ENCODE measurements around the gene AGBL1.

Gene AGBL1

GRCh38 chr15:86558686-86559085, 479.0 kb downstream of the AGBL1 start:
- Histone ChIP-seq H3K27ac (ENCODE audit: low read length) (no peak overlapping the region), H3K4me3 (ENCODE audit: low read depth in 1 of 2, low read length in 2 of 2) (no peak overlapping the region), H3K27me3 (ENCODE audit: low read depth, low read length) (no peaks in the 10 kb centered on the region), H3K36me3 (ENCODE audit: control insufficient read depth in 1 of 2, insufficient read depth in 2 of 2, low read length in 2 of 2) (no peaks in the 10 kb centered on the region), H3K4me1 (ENCODE audit: control insufficient read depth in 1 of 2, insufficient read depth in 2 of 2, low read length in 2 of 2) (peaks cover 0 to 5% of the 10 kb centered on the region in 2 donors), H3K9me3 (ENCODE audit: control insufficient read depth in 1 of 2, low read length in 2 of 2) (peaks cover 0 to 3% of the 10 kb centered on the region in 2 donors)

GRCh38 chr15:86568378-86568777, 488.7 kb downstream of the AGBL1 start:
- Histone ChIP-seq H3K27me3 (ENCODE audit: low read depth, low read length) (no peaks in the 10 kb centered on the region), H3K9me3 (ENCODE audit: control insufficient read depth in 1 of 2, low read length in 2 of 2) (peaks cover 0 to 9% of the 10 kb centered on the region in 2 donors), H3K4me3 (ENCODE audit: low read depth in 1 of 2, low read length in 2 of 2) (no peak overlapping the region)

GRCh38 chr15:86570738-86571137, 491.1 kb downstream of the AGBL1 start:
- H3K36me3 ChIP-seq (ENCODE audit: control insufficient read depth in 1 of 2, insufficient read depth in 2 of 2, low read length in 2 of 2), result no peaks in the 10 kb centered on the region
- H3K27ac ChIP-seq (ENCODE audit: low read length), result no peak overlapping the region
- no peak overlapping the region for H3K4me3 ChIP-seq (ENCODE audit: low read depth in 1 of 2, low read length in 2 of 2)
- H3K4me1 ChIP-seq (ENCODE audit: control insufficient read depth in 1 of 2, insufficient read depth in 2 of 2, low read length in 2 of 2), result no peaks in the 10 kb centered on the region
- H3K27me3 ChIP-seq (ENCODE audit: low read depth, low read length), result no peaks in the 10 kb centered on the region
- H3K9me3 ChIP-seq (ENCODE audit: control insufficient read depth in 1 of 2, low read length in 2 of 2), result peaks cover 0 to 4% of the 10 kb centered on the region in 2 donors

More at GRCh38 chr15:86568378-86568777, 488.7 kb downstream of the AGBL1 start:
- no peaks in the 10 kb centered on the region for H3K36me3 ChIP-seq (ENCODE audit: control insufficient read depth in 1 of 2, insufficient read depth in 2 of 2, low read length in 2 of 2)
- H3K4me1 ChIP-seq (ENCODE audit: control insufficient read depth in 1 of 2, insufficient read depth in 2 of 2, low read length in 2 of 2), result no peaks in the 10 kb centered on the region
- no peak overlapping the region for H3K27ac ChIP-seq (ENCODE audit: low read length)

GRCh38 chr15:86571873-86572272, 492.2 kb downstream of the AGBL1 start:
- no peaks in the 10 kb centered on the region for H3K27me3 ChIP-seq (ENCODE audit: low read depth, low read length)
- H3K36me3 ChIP-seq (ENCODE audit: control insufficient read depth in 1 of 2, insufficient read depth in 2 of 2, low read length in 2 of 2), result no peaks in the 10 kb centered on the region

DNA sequence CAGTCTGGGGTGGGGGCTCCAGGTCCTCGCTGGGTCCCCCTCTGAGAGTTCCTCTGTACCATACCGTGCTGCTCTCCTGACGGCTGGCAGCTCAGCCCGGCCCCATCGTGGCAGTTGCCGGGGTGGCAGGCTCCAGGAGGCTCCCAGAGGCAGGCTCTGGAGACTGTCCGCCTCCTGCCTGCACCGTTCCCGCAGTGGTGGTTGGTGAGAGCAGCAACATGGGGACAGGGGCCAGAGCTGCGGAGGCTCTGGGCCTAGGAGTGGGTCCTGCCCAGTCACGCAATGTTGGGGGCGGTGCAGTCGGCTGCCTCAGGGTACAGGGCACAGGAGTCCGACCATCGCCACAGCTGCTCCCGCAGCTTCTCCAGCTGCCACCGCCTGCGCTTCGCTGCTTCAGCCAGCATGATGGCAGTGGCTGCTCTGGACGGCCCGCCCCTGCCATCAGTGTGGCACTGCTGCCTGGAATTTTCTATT, 492.7 kb downstream of the AGBL1 start:
- no peaks in the 10 kb centered on the region for H3K4me1 ChIP-seq (ENCODE audit: control insufficient read depth in 1 of 2, insufficient read depth in 2 of 2, low read length in 2 of 2)
- H3K27me3 ChIP-seq (ENCODE audit: low read depth, low read length), result no peaks in the 10 kb centered on the region
- H3K4me3 ChIP-seq (ENCODE audit: low read depth in 1 of 2, low read length in 2 of 2), result no peak overlapping the region
- H3K36me3 ChIP-seq (ENCODE audit: control insufficient read depth in 1 of 2, insufficient read depth in 2 of 2, low read length in 2 of 2), result no peaks in the 10 kb centered on the region
- no peak overlapping the region for H3K27ac ChIP-seq (ENCODE audit: low read length)
- H3K9me3 ChIP-seq (ENCODE audit: control insufficient read depth in 1 of 2, low read length in 2 of 2), result peaks cover 0 to 5% of the 10 kb centered on the region in 2 donors

More at GRCh38 chr15:86571873-86572272, 492.2 kb downstream of the AGBL1 start:
- H3K9me3 ChIP-seq (ENCODE audit: control insufficient read depth in 1 of 2, low read length in 2 of 2), result peaks cover 0 to 5% of the 10 kb centered on the region in 2 donors
- no peak overlapping the region for H3K4me3 ChIP-seq (ENCODE audit: low read depth in 1 of 2, low read length in 2 of 2)
- H3K4me1 ChIP-seq (ENCODE audit: control insufficient read depth in 1 of 2, insufficient read depth in 2 of 2, low read length in 2 of 2), result no peaks in the 10 kb centered on the region
- H3K27ac ChIP-seq (ENCODE audit: low read length), result no peak overlapping the region

- Histone ChIP-seq H3K27ac (ENCODE audit: low read length) (no peak overlapping the region), H3K4me1 (ENCODE audit: control insufficient read depth in 1 of 2, insufficient read depth in 2 of 2, low read length in 2 of 2) (no peaks in the 10 kb centered on the region), H3K4me3 (ENCODE audit: low read depth in 1 of 2, low read length in 2 of 2) (no peak overlapping the region), H3K27me3 (ENCODE audit: low read depth, low read length) (no peaks in the 10 kb centered on the region), H3K36me3 (ENCODE audit: control insufficient read depth in 1 of 2, insufficient read depth in 2 of 2, low read length in 2 of 2) (no peaks in the 10 kb centered on the region), H3K9me3 (ENCODE audit: control insufficient read depth in 1 of 2, low read length in 2 of 2) (peaks cover 0 to 5% of the 10 kb centered on the region in 2 donors)
These were observed 493.8 kb downstream of the AGBL1 start for GRCh38 chr15:86573476-86573875.

DNA sequence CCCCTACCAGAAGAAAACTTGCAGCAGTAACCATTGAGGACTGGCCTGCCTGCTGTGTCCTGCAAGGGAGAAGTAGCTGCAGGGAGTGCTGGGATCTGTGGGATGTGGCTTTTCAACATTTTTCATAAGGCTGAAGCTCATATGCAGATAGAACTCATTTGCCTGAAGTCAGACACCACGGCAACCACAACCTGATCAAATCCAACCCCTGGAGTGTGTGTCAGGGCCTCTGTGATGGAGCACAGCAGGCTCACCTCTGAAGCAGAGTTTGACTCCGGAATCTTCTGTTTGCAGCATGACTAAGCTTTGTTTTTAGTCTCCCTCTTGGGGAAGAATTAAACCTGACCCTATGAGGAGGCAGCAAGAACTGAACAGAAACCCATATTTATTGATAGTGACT, 508.7 kb downstream of the AGBL1 start:
- no peaks in the 10 kb centered on the region for H3K27me3 ChIP-seq (ENCODE audit: low read depth, low read length)
- H3K4me1 ChIP-seq (ENCODE audit: control insufficient read depth in 1 of 2, insufficient read depth in 2 of 2, low read length in 2 of 2), result no peaks in the 10 kb centered on the region
- H3K27ac ChIP-seq (ENCODE audit: low read length), result no peak overlapping the region
- no peaks in the 10 kb centered on the region for H3K36me3 ChIP-seq (ENCODE audit: control insufficient read depth in 1 of 2, insufficient read depth in 2 of 2, low read length in 2 of 2)
- no peaks in the 10 kb centered on the region for H3K9me3 ChIP-seq (ENCODE audit: control insufficient read depth in 1 of 2, low read length in 2 of 2)
- H3K4me3 ChIP-seq (ENCODE audit: low read depth in 1 of 2, low read length in 2 of 2), result no peak overlapping the region

DNA sequence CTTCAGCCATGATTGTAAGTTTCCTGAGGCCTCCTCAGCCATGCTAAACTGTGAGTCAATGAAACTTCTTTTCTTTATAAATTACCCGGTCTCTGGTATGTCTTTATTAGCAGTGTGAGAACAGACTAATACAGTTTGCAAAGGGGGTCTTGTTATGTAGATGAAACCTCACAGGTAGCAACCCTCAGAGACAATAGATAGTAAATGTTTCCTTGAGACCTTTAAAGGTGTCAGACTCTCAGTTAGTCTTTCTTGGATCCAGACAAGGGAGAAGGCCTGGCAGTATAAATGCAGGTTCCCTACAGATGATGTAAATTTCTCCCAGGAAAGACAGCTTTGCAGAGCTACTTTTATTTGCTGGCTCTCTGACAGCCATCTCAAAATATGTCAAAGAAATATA, 510.8 kb downstream of the AGBL1 start:
- Histone ChIP-seq H3K4me3 (ENCODE audit: low read depth in 1 of 2, low read length in 2 of 2) (no peak overlapping the region), H3K27me3 (ENCODE audit: low read depth, low read length) (no peaks in the 10 kb centered on the region), H3K36me3 (ENCODE audit: control insufficient read depth in 1 of 2, insufficient read depth in 2 of 2, low read length in 2 of 2) (no peaks in the 10 kb centered on the region), H3K4me1 (ENCODE audit: control insufficient read depth in 1 of 2, insufficient read depth in 2 of 2, low read length in 2 of 2) (no peaks in the 10 kb centered on the region), H3K27ac (ENCODE audit: low read length) (no peak overlapping the region), H3K9me3 (ENCODE audit: control insufficient read depth in 1 of 2, low read length in 2 of 2) (no peaks in the 10 kb centered on the region)

DNA sequence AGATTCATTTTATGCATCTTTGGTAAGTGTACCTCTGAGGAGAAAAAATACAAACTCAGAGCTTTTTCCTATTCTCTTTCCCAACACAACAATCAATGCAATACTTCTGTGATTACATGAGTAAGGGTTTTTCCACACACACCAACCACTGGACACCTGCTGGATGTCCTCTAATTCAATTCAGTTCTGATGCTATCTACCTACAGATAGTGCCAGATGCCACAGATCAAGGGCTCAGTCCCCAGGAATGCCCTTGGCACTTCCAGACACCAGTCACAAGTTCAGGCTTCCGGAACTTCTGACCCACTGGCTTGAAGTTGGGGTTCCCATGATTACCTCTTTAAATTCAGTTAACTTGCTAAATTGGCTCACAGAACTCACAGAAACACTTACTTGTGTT, 511.5 kb downstream of the AGBL1 start:
- Histone ChIP-seq H3K27me3 (ENCODE audit: low read depth, low read length) (no peaks in the 10 kb centered on the region), H3K9me3 (ENCODE audit: control insufficient read depth in 1 of 2, low read length in 2 of 2) (no peaks in the 10 kb centered on the region), H3K36me3 (ENCODE audit: control insufficient read depth in 1 of 2, insufficient read depth in 2 of 2, low read length in 2 of 2) (no peaks in the 10 kb centered on the region), H3K4me3 (ENCODE audit: low read depth in 1 of 2, low read length in 2 of 2) (no peak overlapping the region), H3K27ac (ENCODE audit: low read length) (no peak overlapping the region), H3K4me1 (ENCODE audit: control insufficient read depth in 1 of 2, insufficient read depth in 2 of 2, low read length in 2 of 2) (no peaks in the 10 kb centered on the region)

DNA sequence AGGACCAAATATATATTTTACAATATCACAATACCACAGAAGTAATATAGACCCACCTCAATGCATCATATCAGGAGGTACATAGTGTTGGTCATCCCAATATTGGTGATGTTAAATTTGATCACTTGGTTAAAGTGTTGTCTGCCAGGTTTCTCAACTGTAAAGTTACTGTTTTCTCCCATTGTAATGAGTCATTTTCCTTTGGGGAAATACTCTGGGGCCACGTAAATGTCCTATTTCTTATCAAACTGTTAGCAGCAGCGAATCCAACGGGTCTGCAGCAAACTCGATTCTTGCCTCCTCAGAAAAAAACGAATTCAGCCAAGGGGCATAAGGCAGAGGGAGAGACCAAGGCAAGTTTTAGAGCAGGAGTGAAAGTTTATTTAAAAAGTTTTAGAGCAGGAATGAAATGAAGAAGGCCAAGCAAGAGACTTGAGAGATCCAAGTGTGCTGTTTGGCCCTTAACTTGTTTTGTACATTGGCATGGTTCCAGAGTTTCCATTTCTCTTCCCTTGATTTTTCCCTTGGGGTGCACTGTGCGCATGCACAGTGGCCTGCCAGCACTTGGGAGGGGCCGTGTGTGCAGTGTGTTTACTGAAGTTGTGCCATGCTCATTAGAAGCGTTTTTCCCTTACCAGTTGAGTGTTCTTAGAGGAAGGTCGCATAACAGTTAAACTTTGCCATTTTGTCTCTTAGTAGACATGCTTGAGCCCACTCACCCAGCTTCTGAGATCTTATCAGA, 512.5 kb downstream of the AGBL1 start:
- H3K9me3 ChIP-seq (ENCODE audit: control insufficient read depth in 1 of 2, low read length in 2 of 2), result no peaks in the 10 kb centered on the region
- H3K4me1 ChIP-seq (ENCODE audit: control insufficient read depth in 1 of 2, insufficient read depth in 2 of 2, low read length in 2 of 2), result no peaks in the 10 kb centered on the region
- H3K36me3 ChIP-seq (ENCODE audit: control insufficient read depth in 1 of 2, insufficient read depth in 2 of 2, low read length in 2 of 2), result no peaks in the 10 kb centered on the region
- H3K27me3 ChIP-seq (ENCODE audit: low read depth, low read length), result no peaks in the 10 kb centered on the region
- no peak overlapping the region for H3K27ac ChIP-seq (ENCODE audit: low read length)
- H3K4me3 ChIP-seq (ENCODE audit: low read depth in 1 of 2, low read length in 2 of 2), result no peak overlapping the region

DNA sequence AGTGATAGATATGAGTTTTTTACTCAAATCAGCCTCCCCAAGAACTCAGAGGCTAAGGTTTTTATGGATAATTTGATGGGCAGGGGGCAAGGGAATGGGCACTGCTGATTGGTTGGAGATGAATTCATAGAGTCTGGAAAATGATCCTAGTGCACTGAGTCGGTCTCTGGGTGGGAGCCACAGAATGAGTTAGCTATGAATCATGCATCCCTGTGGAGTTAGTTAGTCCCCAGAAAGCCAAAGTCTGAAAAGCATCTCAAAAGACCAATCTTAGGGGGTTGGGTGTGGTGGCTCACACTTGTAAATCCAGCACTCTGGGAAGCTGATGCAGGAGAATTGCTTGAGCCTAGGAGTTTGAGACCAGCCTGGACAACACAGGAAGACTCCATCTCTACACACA, 516.1 kb downstream of the AGBL1 start:
- H3K27ac ChIP-seq (ENCODE audit: low read length), result no peak overlapping the region

DNA sequence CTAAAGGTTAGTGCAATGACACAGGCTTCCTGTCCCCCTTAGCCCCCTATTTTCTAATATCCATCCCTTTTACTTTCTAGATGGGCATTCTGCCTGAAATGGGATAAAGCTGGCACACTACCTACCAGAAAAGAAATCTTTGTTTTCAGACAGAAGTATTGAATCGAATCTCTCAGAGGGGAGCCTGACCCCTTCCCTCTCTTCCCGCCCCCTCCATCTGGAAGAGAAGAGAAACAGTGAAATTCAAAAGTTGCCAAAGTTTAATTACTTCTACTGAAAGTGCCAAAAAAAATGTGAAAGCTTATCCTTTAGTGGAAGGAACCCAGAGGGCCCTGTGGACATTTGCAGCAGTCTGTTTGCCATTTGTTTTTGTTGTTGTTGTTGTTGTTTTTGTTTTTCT, 523.8 kb downstream of the AGBL1 start:
- no peak overlapping the region for H3K4me3 ChIP-seq (ENCODE audit: low read depth in 1 of 2, low read length in 2 of 2)
- H3K27me3 ChIP-seq (ENCODE audit: low read depth, low read length), result no peaks in the 10 kb centered on the region
- no peaks in the 10 kb centered on the region for H3K36me3 ChIP-seq (ENCODE audit: control insufficient read depth in 1 of 2, insufficient read depth in 2 of 2, low read length in 2 of 2)
- H3K9me3 ChIP-seq (ENCODE audit: control insufficient read depth in 1 of 2, low read length in 2 of 2), result no peaks in the 10 kb centered on the region
- H3K4me1 ChIP-seq (ENCODE audit: control insufficient read depth in 1 of 2, insufficient read depth in 2 of 2, low read length in 2 of 2), result no peaks in the 10 kb centered on the region
- H3K27ac ChIP-seq (ENCODE audit: low read length), result no peak overlapping the region

More for the DNA sequence above, 516.1 kb downstream of the AGBL1 start:
- H3K4me3 ChIP-seq (ENCODE audit: low read depth in 1 of 2, low read length in 2 of 2), result no peak overlapping the region
- H3K9me3 ChIP-seq (ENCODE audit: control insufficient read depth in 1 of 2, low read length in 2 of 2), result no peaks in the 10 kb centered on the region
- H3K4me1 ChIP-seq (ENCODE audit: control insufficient read depth in 1 of 2, insufficient read depth in 2 of 2, low read length in 2 of 2), result no peaks in the 10 kb centered on the region
- H3K27me3 ChIP-seq (ENCODE audit: low read depth, low read length), result no peaks in the 10 kb centered on the region
- no peaks in the 10 kb centered on the region for H3K36me3 ChIP-seq (ENCODE audit: control insufficient read depth in 1 of 2, insufficient read depth in 2 of 2, low read length in 2 of 2)

Measured in muscle layer of duodenum (tissue), 2 donors.